ENCODE data around the gene NFKBIL1.
"Not testable (repeated sequence)": the region's sequence is repeated elsewhere in the genome, so short reads cannot be mapped to it uniquely, and the experiment has no call there.

Gene NFKBIL1

DNA sequence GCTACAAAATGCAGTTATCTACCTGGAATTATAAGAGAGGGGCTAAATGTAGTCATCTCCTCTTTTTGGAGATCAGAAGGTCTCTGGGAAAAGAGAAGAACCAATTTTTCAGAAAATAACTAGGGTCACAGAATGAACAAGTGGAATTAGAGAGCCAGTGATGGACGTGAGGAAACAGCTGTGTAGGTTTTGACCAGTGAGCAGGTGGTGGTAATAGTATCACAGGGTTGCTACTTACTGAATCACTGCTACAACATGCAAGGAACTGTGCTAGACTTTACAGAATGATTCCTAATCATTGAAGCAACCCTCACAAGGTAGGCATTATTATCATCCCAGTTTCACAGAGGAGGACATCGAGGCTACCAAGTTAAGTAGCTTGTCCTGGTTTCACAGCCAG is 2.7 kb upstream of the NFKBIL1 start:
- TF ChIP-seq, protein P1, sequence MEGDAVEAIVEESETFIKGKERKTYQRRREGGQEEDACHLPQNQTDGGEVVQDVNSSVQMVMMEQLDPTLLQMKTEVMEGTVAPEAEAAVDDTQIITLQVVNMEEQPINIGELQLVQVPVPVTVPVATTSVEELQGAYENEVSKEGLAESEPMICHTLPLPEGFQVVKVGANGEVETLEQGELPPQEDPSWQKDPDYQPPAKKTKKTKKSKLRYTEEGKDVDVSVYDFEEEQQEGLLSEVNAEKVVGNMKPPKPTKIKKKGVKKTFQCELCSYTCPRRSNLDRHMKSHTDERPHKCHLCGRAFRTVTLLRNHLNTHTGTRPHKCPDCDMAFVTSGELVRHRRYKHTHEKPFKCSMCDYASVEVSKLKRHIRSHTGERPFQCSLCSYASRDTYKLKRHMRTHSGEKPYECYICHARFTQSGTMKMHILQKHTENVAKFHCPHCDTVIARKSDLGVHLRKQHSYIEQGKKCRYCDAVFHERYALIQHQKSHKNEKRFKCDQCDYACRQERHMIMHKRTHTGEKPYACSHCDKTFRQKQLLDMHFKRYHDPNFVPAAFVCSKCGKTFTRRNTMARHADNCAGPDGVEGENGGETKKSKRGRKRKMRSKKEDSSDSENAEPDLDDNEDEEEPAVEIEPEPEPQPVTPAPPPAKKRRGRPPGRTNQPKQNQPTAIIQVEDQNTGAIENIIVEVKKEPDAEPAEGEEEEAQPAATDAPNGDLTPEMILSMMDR (conservative IDR thresholded peaks at IDR 0.05; ENCODE audit: low read depth, low read length), result no peak
- H3K4me3 ChIP-seq (ENCODE audit: low read depth, low read length), result no peak overlapping the region
- no peak for DNase-seq (ENCODE audit: low read depth)

DNA sequence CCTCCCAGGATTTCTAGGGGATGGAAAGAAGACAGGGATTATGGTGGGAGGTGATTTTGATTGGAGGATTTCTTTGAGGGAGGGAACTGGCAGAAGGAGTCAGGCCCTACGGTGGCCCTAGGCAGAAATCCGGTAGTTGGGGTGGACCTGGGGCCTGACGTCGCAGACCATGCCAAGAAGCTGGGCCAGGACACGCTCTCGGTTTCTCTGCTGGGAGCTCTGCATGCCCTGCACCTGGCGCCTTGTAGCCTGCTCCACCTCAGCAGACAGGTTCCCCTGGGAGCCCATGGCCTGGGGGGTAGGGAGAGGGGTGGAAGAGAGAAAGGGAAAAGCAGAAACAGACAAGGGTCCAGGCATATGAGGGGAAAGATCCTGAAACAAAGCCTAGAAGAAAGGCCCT is 2.1 kb upstream of the NFKBIL1 start:
- no peak for DNase-seq (ENCODE audit: low read depth)
- no peak overlapping the region for H3K4me3 ChIP-seq (ENCODE audit: low read depth, low read length)
- TF ChIP-seq, protein P1 (conservative IDR thresholded peaks at IDR 0.05; ENCODE audit: low read depth, low read length), result no peak

DNA sequence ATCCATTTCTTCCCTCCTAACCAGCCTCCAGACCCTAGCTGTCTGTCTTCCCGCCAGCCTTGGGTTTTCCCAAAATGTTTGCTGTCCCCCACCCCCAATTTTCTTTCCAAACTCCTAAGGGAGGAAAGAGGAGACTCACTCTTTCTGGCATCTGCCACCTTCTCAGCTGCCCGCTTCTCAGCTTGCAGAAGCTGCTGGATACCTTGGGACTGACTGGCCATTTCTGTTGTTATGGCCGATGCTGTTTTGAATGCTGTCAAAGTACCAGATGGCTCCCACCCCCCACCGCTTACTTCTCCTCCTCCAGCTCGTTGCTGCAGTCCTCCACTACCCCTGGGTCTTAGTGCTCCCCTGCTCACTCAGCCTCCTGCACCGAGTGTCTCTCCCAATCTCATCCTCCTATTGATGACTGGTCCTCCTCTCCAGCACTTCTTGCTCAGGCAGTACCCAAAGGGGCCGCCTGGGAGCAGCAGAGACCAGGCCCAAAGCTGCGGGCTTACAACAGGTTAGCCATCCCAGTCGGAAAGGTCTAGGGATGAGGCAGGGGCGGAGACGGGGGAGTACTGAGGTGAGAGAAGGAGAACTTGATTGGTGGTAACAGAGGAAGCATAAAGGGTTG is 960 bp upstream of the NFKBIL1 start, which contains the start of gene ATP6V1G2:
ATP6V1G2 (minus strand) TSS at position 270 of the 619 bp plus-strand sequence; CDS start at position 221, 49 bp downstream.
- DNase-seq (ENCODE audit: low read depth), result peak; percentile 98
- H3K4me3 ChIP-seq (ENCODE audit: low read depth, low read length), result peak within 1 kb of the TSS; percentile 66
- TF ChIP-seq, protein P1 (conservative IDR thresholded peaks at IDR 0.05; ENCODE audit: low read depth, low read length), result peak; percentile 99

DNA sequence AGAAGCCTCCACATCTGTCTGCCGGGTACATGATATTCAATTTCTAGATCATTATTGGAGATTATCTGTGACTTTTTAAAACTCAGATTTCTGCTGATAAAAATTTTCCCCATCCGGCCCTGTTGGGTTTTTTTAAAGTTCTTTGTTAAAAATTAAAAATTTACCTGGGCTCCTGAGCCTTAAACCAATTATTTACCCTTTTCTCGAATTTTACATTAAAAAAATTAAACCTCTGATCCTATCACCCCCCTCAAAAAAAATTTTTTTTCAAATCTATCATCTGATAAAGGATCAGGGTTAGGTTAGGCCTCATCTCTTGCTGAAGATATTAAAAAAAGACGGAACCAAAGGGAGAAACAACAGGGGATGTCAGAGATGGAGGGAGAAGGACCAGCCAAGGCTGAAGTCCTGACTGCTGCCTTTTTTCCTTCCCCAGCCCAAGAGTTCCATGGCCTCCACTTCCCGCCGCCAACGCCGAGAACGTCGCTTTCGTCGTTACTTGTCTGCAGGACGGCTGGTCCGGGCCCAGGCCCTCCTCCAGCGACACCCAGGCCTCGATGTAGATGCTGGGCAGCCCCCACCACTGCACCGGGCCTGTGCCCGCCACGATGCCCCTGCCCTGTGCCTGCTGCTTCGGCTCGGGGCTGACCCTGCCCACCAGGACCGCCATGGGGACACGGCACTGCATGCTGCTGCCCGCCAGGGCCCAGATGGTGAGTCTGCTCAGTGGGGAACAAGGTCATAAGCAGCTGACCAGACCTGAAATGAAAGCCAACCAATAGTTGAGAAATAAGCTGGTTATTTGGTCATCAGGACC is 527 bp downstream of the NFKBIL1 start:
- no peak for DNase-seq (ENCODE audit: low read depth)
- peak overlapping the region; percentile 66 for H3K4me3 ChIP-seq (ENCODE audit: low read depth, low read length)

DNA sequence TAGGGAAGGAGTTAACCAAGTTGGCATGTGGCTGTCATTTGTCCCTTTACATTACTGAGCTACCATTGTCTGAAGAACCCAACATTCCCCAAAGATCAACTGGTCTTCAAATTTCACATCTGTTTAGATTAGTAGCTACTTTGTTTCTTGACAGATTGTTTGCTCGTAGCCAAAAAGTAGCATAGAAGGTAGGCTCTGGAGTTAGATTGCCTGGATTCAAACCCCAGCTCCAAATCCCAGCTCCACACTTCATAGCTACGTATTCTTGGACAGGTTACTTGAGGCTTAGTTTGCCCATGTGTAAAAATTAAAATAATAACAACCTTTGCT is 1.1 kb downstream of the NFKBIL1 start:
- peak overlapping the region; percentile 66 for H3K4me3 ChIP-seq (ENCODE audit: low read depth, low read length)
- TF ChIP-seq, protein P1 (conservative IDR thresholded peaks at IDR 0.05; ENCODE audit: low read depth, low read length), result no peak
- DNase-seq (ENCODE audit: low read depth), result no peak

More for the DNA sequence above, 527 bp downstream of the NFKBIL1 start:
- TF ChIP-seq, protein P1 (conservative IDR thresholded peaks at IDR 0.05; ENCODE audit: low read depth, low read length), result no peak

DNA sequence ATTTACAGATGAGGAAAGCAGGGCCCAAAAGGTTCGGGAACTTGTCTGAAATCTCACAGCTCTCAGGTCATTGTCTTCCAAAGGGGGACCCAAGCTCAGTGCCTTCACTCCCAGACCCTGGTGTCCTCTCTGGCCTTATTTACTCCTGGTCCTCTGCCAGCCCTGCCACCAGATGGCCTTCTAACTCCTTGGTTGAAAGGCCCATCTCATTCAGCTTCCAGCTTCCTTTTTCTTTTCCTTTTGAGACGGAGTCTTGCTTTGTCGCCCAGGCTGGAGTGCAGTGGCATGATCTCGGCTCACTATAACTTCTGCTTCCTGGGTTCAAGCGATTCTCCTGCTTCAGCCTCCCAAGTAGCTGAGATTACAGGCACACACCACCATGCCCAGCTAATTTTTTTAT is 4.0 kb downstream of the NFKBIL1 start:
- peak; percentile 70 for DNase-seq (ENCODE audit: low read depth)
- TF ChIP-seq, protein P1 (conservative IDR thresholded peaks at IDR 0.05; ENCODE audit: low read depth, low read length), result peak; percentile 64
- H3K4me3 ChIP-seq (ENCODE audit: low read depth, low read length), result not testable (repeated sequence)
